Naive thymus-derived CD4-positive, alpha-beta T cell (primary cell): ENCODE results near the gene ARHGAP10. TPM values are rescaled to one million over a fixed set of nuclear protein-coding genes. Genes with fewer than 3 reads are reported as not detected.
"Not testable (repeated sequence)": the region's sequence is repeated elsewhere in the genome, so short reads cannot be mapped to it uniquely, and the experiment has no call there.

Experiments
- ATAC-seq: fragments of 150-1000 bp; cut with Tn5 transposase; 2 replicates; pipeline ENCODE4 v1.10.0; 2021; ENCODE audit warnings: mild to moderate bottlenecking, moderate library complexity
- CTCF ChIA-PET: fragments of 350-600 bp; sonication (Branson Sonifier 250); formaldehyde crosslinking; loops from one replicate; lab custom pipeline; 2021; ENCODE audit warnings: antibody characterized with exemption; lab: Charles Lee
- POLR2A ChIA-PET: fragments of 350-600 bp; sonication (Branson Sonifier 250); formaldehyde crosslinking; loops from one replicate; lab custom pipeline; 2021; ENCODE audit warnings: antibody characterized with exemption, inconsistent platforms; lab: Charles Lee
- DNase-seq, 9 donors: peaks; one replicate each; pipeline versions ENCODE4 v3.0.0 to v3.0.0-alpha.2; 2020 to 2022; ENCODE audit warnings: mixed read lengths in 1 of 9
- H3K27ac ChIP-seq: one replicate; pipeline ENCODE4 v1.7.0; 2013; ENCODE audit warnings: mild to moderate bottlenecking, low read depth, low read length, moderate library complexity
- H3K27me3 ChIP-seq, 2 donors: one replicate each; pipeline ENCODE4 v1.7.0; 2013; ENCODE audit warnings: low read length in 2 of 2, mild to moderate bottlenecking in 2 of 2, moderate library complexity in 2 of 2; ENCODE audit not compliant: control insufficient read depth in 2 of 2, insufficient read depth in 2 of 2
- H3K36me3 ChIP-seq, 3 experiments: 1 replicate in 2 of 3; 2 replicates in 1 of 3; pipeline ENCODE4 v1.7.0; 2013; ENCODE audit warnings: low read length in 3 of 3, mild to moderate bottlenecking in 3 of 3, moderate library complexity in 1 of 3; ENCODE audit not compliant: insufficient read depth in 3 of 3, control insufficient read depth in 2 of 3
- H3K4me1 ChIP-seq, 2 donors: one replicate each; pipeline ENCODE4 v1.7.0; 2013; ENCODE audit warnings: low read length in 2 of 2, mild to moderate bottlenecking in 2 of 2, moderate library complexity in 1 of 2; ENCODE audit not compliant: control insufficient read depth in 2 of 2, insufficient read depth in 2 of 2
- H3K4me3 ChIP-seq: 2 replicates; pipeline ENCODE4 v1.7.0; 2013; ENCODE audit warnings: mild to moderate bottlenecking, low read length
- H3K9me3 ChIP-seq, 3 experiments: 1 replicate in 2 of 3; 2 replicates in 1 of 3; pipeline ENCODE4 v1.7.0; 2013; ENCODE audit warnings: low read length in 3 of 3; ENCODE audit not compliant: control insufficient read depth in 2 of 3
- H3K27ac Mint-ChIP-seq, 9 donors: one replicate each; pipeline ENCODE4 v1.8.0; 2020 to 2022; ENCODE audit warnings: mixed read lengths in 9 of 9, mild to moderate bottlenecking in 8 of 9, moderate library complexity in 5 of 9, inconsistent platforms in 2 of 9
- H3K27me3 Mint-ChIP-seq, 5 donors: one replicate each; pipeline ENCODE4 v1.8.0; 2021 to 2022; ENCODE audit warnings: mixed read lengths in 5 of 5, mild to moderate bottlenecking in 1 of 5
- H3K36me3 Mint-ChIP-seq, 5 donors: one replicate each; pipeline ENCODE4 v1.8.0; 2020 to 2022; ENCODE audit warnings: mixed read lengths in 5 of 5, mild to moderate bottlenecking in 3 of 5, inconsistent platforms in 1 of 5
- H3K4me1 Mint-ChIP-seq, 7 donors: one replicate each; pipeline ENCODE4 v1.8.0; 2020 to 2022; ENCODE audit warnings: mixed read lengths in 7 of 7, mild to moderate bottlenecking in 3 of 7, inconsistent platforms in 1 of 7
- H3K4me3 Mint-ChIP-seq, 10 donors: one replicate each; pipeline ENCODE4 v1.8.0; 2020 to 2022; ENCODE audit warnings: mild to moderate bottlenecking in 10 of 10, mixed read lengths in 10 of 10, moderate library complexity in 6 of 10, inconsistent platforms in 2 of 10
- H3K9me3 Mint-ChIP-seq, 11 donors: one replicate each; pipeline ENCODE4 v1.8.0; 2020 to 2022; ENCODE audit warnings: mixed read lengths in 11 of 11, mild to moderate bottlenecking in 4 of 11, inconsistent platforms in 1 of 11, moderate library complexity in 1 of 11
- intact Hi-C, 2 donors: fragments of 100-400 bp; cut with micrococcal nuclease; formaldehyde crosslinking; loops; one replicate each; pipeline ENCODE4 v1.15.1; 2023
- polyA plus RNA-seq, 2 donors: library from polyadenylated mRNA; unstranded; fragments of 300-500 nt; fragmentation: Illumina TruSeq; gene quantifications; one replicate each; pipeline ENCODE4 v1.2.3, GENCODE V29; 2021
- total RNA-seq, 6 experiments: library from RNA in 5 of 6; stranded (reverse) in 5 of 6; gene quantifications; 1 replicate in 5 of 6; 2 replicates in 1 of 6; pipeline ENCODE4 v1.2.3 and lab custom pipeline; 2021 to 2026

The ARHGAP10 gene
- total and polyA plus RNA-seq, 7 experiments from 2014 or later: 1.9 to 8.5 (median 3.0) TPM

- H3K27ac Mint-ChIP-seq: no peak overlapping the region
- peaks cover 0 to 5% (median 2%) of the 10 kb centered on the region in 11 donors for H3K9me3 Mint-ChIP-seq
- H3K27ac ChIP-seq: no peak overlapping the region
- peaks cover 0 to 23% (median 5%) of the 10 kb centered on the region in 5 donors for H3K36me3 Mint-ChIP-seq
- H3K27me3 ChIP-seq: no peaks in the 10 kb centered on the region
- DNase-seq (no peak), ATAC-seq (no peak)
- H3K4me1 ChIP-seq: no peaks in the 10 kb centered on the region
- no peak overlapping the region for H3K4me3 ChIP-seq
- CTCF ChIA-PET: interaction anchor here (0.5 kb wide), 1 partner anchor 204 kb away, joined by 4 read pairs; no protein-coding TSS in a partner anchor
- no peaks in the 10 kb centered on the region for H3K36me3 ChIP-seq
- intact Hi-C loops: no loop called here
- H3K4me1 Mint-ChIP-seq: peaks cover 0 to 3% (median 0%) of the 10 kb centered on the region in 7 donors
- H3K27me3 Mint-ChIP-seq: no peaks in the 10 kb centered on the region
- H3K9me3 ChIP-seq: no peaks in the 10 kb centered on the region
- POLR2A ChIA-PET: no interaction called here
- H3K4me3 Mint-ChIP-seq: no peak overlapping the region
These were observed 177.3 kb downstream of the ARHGAP10 start for GRCh38 chr4:147909225-147909624.

DNA sequence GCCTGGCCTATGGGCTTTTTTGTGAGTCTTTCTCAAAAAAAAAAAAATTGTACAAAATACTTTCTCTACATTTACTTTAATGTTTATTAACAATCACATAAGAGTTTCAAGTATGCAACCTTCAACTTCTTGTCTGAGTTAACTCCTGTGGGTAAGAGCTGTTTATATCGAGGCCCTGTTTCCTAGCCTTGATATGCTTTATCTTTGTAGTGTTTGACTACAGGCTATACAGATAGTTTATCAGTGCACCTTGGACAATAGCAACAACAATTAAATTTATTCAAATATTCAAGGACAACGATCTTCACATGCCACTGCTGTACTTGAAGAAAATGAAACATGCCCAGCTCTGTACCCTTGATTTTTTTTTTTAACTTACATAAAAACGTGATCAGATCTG lies 178.4 kb downstream of the ARHGAP10 start:
- no peak for ATAC-seq
- no peaks in the 10 kb centered on the region for H3K9me3 ChIP-seq
- DNase-seq: no peak
- no peak overlapping the region for H3K27ac ChIP-seq
- Mint-ChIP-seq H3K36me3 (peaks cover 0 to 31% (median 15%) of the 10 kb centered on the region in 5 donors), H3K27me3 (no peaks in the 10 kb centered on the region), H3K4me1 (peaks cover 0 to 3% (median 0%) of the 10 kb centered on the region in 7 donors), H3K4me3 (no peak overlapping the region), H3K9me3 (peaks cover 0 to 5% (median 2%) of the 10 kb centered on the region in 11 donors), H3K27ac (no peak overlapping the region)
- intact Hi-C loops: no loop called here
- ChIA-PET POLR2A (no interaction called here), CTCF (no interaction called here)
- no peak overlapping the region for H3K4me3 ChIP-seq
- no peaks in the 10 kb centered on the region for H3K27me3 ChIP-seq
- H3K4me1 ChIP-seq: no peaks in the 10 kb centered on the region
- H3K36me3 ChIP-seq: no peaks in the 10 kb centered on the region

GRCh38 chr4:147912106-147912505 lies 180.2 kb downstream of the ARHGAP10 start:
- H3K9me3 ChIP-seq, intact Hi-C loops, H3K27ac Mint-ChIP-seq, DNase-seq, H3K9me3 Mint-ChIP-seq, H3K27me3 ChIP-seq, H3K4me3 Mint-ChIP-seq, H3K4me1 ChIP-seq, H3K27ac ChIP-seq, H3K4me3 ChIP-seq, H3K36me3 ChIP-seq, H3K27me3 Mint-ChIP-seq, POLR2A ChIA-PET, H3K4me1 Mint-ChIP-seq, ATAC-seq: not testable (repeated sequence)
- peaks cover 0 to 22% (median 16%) of the 10 kb centered on the region in 5 donors for H3K36me3 Mint-ChIP-seq
- CTCF ChIA-PET: interaction anchor here (0.6 kb wide), 1 partner anchor 1318 kb away, joined by 5 read pairs; no protein-coding TSS in a partner anchor

DNA sequence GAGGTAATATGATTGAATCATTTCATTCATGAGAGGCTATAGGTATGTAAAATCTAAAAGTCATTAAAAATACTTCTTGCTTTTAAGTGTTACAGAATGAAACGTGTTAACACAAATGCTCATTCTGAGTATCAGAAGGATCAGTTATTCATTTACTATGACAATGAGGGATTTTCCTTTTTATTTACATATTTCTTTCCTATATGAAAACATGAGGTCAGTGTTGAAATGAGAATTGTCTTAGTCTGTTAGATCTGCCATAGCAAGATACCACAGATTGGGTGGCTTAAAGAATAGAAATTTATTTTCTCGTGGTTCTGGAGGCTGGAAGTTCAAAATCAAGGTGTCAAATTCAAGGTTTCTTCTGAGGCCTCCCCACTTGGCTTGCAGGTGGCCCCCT lies 181.2 kb downstream of the ARHGAP10 start:
- Mint-ChIP-seq H3K4me3 (no peak overlapping the region), H3K27me3 (no peaks in the 10 kb centered on the region), H3K36me3 (peaks cover 0 to 19% (median 16%) of the 10 kb centered on the region in 5 donors), H3K9me3 (no peaks in the 10 kb centered on the region), H3K27ac (peak overlapping the region in 1 of 9 donors; percentile 14), H3K4me1 (peaks cover 0 to 3% (median 0%) of the 10 kb centered on the region in 7 donors)
- no peak overlapping the region for H3K4me3 ChIP-seq
- no peak overlapping the region for H3K27ac ChIP-seq
- no peaks in the 10 kb centered on the region for H3K9me3 ChIP-seq
- H3K36me3 ChIP-seq: no peaks in the 10 kb centered on the region
- ChIA-PET POLR2A (no interaction called here), CTCF (no interaction called here)
- intact Hi-C loops: no loop called here
- DNase-seq: no peak
- H3K4me1 ChIP-seq: no peaks in the 10 kb centered on the region
- H3K27me3 ChIP-seq: no peaks in the 10 kb centered on the region
- ATAC-seq: no peak

DNA sequence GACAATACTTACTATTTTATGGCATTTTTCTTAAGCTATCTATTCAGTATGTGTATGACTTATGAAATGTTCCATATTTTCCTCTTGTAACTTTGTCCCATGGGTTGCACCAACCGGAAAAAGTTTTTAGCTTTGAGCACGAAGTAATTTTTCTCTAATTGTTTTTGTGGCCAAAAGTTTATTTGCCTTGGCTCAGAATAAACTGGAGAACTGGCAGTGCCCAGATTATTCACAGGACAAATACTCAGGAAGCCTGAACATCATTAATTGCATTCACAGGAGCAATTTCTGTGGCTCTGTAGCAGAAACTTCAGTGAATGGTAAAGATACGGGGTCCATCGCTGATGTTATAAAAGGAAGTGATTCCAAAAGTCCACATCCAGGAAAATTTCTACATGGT lies 184.5 kb downstream of the ARHGAP10 start:
- Histone ChIP-seq H3K4me1 (no peaks in the 10 kb centered on the region), H3K36me3 (no peaks in the 10 kb centered on the region), H3K4me3 (no peak overlapping the region), H3K9me3 (no peaks in the 10 kb centered on the region), H3K27ac (no peak overlapping the region), H3K27me3 (no peaks in the 10 kb centered on the region)
- ATAC-seq (no peak), DNase-seq (no peak)
- intact Hi-C loops: no loop called here
- no peaks in the 10 kb centered on the region for H3K4me1 Mint-ChIP-seq
- ChIA-PET CTCF (no interaction called here), POLR2A (no interaction called here)
- H3K4me3 Mint-ChIP-seq: no peak overlapping the region
- H3K27me3 Mint-ChIP-seq: no peaks in the 10 kb centered on the region
- H3K9me3 Mint-ChIP-seq: no peaks in the 10 kb centered on the region
- H3K36me3 Mint-ChIP-seq: peaks cover 0 to 19% (median 13%) of the 10 kb centered on the region in 5 donors
- H3K27ac Mint-ChIP-seq: no peak overlapping the region

- Mint-ChIP-seq H3K9me3 (no peaks in the 10 kb centered on the region), H3K36me3 (peaks cover 0 to 17% (median 0%) of the 10 kb centered on the region in 5 donors), H3K4me3 (no peak overlapping the region), H3K4me1 (no peaks in the 10 kb centered on the region), H3K27me3 (no peaks in the 10 kb centered on the region), H3K27ac (no peak overlapping the region)
- ATAC-seq (no peak), DNase-seq (no peak)
- POLR2A ChIA-PET: no interaction called here
- H3K4me1 ChIP-seq: no peaks in the 10 kb centered on the region
- no peaks in the 10 kb centered on the region for H3K9me3 ChIP-seq
- CTCF ChIA-PET: no interaction called here
- no peak overlapping the region for H3K27ac ChIP-seq
- H3K4me3 ChIP-seq: no peak overlapping the region
- intact Hi-C loops: loop anchor here in 1 of 2 donors (10.0 kb wide), 1 partner anchor 1341 kb away; no protein-coding TSS in a partner anchor
- no peaks in the 10 kb centered on the region for H3K36me3 ChIP-seq
- no peaks in the 10 kb centered on the region for H3K27me3 ChIP-seq
These were observed 191.5 kb downstream of the ARHGAP10 start for GRCh38 chr4:147923381-147923780.

DNA sequence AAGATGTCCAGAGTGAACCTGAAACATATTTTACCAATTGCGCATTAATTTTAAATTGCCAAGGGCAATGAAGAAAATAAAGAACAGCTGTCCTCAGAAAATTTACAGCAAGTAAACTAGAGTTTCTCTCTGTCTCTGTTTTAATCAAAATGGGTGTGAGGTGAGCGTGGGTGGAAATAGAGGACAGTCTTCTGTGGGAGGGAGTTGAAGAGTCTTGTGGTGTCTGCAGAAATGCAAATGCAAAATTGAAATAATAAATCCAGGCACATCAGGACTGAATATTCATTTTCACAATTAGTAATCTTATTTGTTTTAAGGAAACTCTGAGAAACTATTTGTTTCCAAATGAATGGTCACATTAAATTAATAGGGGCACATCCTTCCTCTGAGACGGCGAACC lies 192.0 kb downstream of the ARHGAP10 start:
- ATAC-seq: no peak
- H3K36me3 Mint-ChIP-seq: peaks cover 0 to 17% (median 0%) of the 10 kb centered on the region in 5 donors
- no peaks in the 10 kb centered on the region for H3K4me1 Mint-ChIP-seq
- H3K27ac Mint-ChIP-seq: no peak overlapping the region
- Histone ChIP-seq H3K36me3 (no peaks in the 10 kb centered on the region), H3K27me3 (no peaks in the 10 kb centered on the region), H3K9me3 (no peaks in the 10 kb centered on the region), H3K4me3 (no peak overlapping the region), H3K27ac (no peak overlapping the region), H3K4me1 (no peaks in the 10 kb centered on the region)
- intact Hi-C loops: loop anchor here in 1 of 2 donors (10.0 kb wide), 1 partner anchor 1341 kb away; no protein-coding TSS in a partner anchor
- ChIA-PET CTCF (no interaction called here), POLR2A (no interaction called here)
- H3K9me3 Mint-ChIP-seq: no peaks in the 10 kb centered on the region
- no peaks in the 10 kb centered on the region for H3K27me3 Mint-ChIP-seq
- H3K4me3 Mint-ChIP-seq: no peak overlapping the region
- DNase-seq: no peak
